Glomerular visceral epithelial cell (primary cell): ENCODE measurements around the gene G2E3.
A peak's percentile ranks its signal among the peaks of the same experiment; 100 is the strongest.
"Not testable (repeated sequence)": the region's sequence is repeated elsewhere in the genome, so short reads cannot be mapped to it uniquely, and the experiment has no call there.

Source experiments
- DNase-seq: peaks from one replicate; pipeline ENCODE4 v3.0.0-alpha.2; 2016; ENCODE audit errors: extremely low spot score

The G2E3 gene

GRCh38 chr14:30560581-30560980 lies 1.6 kb downstream of the G2E3 start:
- no peak for DNase-seq

- DNase-seq = no peak
Measured at GRCh38 chr14:30564235-30564867, 5.4 kb downstream of the G2E3 start.

- DNase-seq = no peak
Measured at GRCh38 chr14:30564868-30565248, 5.9 kb downstream of the G2E3 start.

- DNase-seq = peak; percentile 20
Measured at GRCh38 chr14:30569216-30569902, 10.4 kb downstream of the G2E3 start.

- DNase-seq = no peak
Measured at GRCh38 chr14:30569903-30570226, 10.9 kb downstream of the G2E3 start.

GRCh38 chr14:30572237-30572636 lies 13.3 kb downstream of the G2E3 start:
- DNase-seq = no peak

GRCh38 chr14:30572771-30573170 lies 13.8 kb downstream of the G2E3 start:
- DNase-seq = no peak

GRCh38 chr14:30573226-30573814 lies 14.4 kb downstream of the G2E3 start:
- peak; percentile 67 for DNase-seq

- DNase-seq = no peak
Measured at GRCh38 chr14:30573966-30574365, 15.0 kb downstream of the G2E3 start.

GRCh38 chr14:30574777-30575176 lies 15.8 kb downstream of the G2E3 start:
- DNase-seq = not testable (repeated sequence)

- DNase-seq = not testable (repeated sequence)
Measured at GRCh38 chr14:30576333-30576732, 17.4 kb downstream of the G2E3 start.

- DNase-seq = no peak
Measured at GRCh38 chr14:30580616-30581282, 21.8 kb downstream of the G2E3 start.

- no peak for DNase-seq
Measured at GRCh38 chr14:30581283-30581625, 22.3 kb downstream of the G2E3 start.

- DNase-seq = no peak
Measured at GRCh38 chr14:30582376-30582775, 23.4 kb downstream of the G2E3 start.

- DNase-seq = no peak
Measured at GRCh38 chr14:30584058-30584630, 25.2 kb downstream of the G2E3 start.

GRCh38 chr14:30585204-30585603 lies 26.2 kb downstream of the G2E3 start:
- no peak for DNase-seq

GRCh38 chr14:30587141-30587540 lies 28.2 kb downstream of the G2E3 start:
- no peak for DNase-seq

GRCh38 chr14:30588873-30589272 lies 29.9 kb downstream of the G2E3 start:
- no peak for DNase-seq

- no peak for DNase-seq
Measured at GRCh38 chr14:30596935-30597334, 38.0 kb downstream of the G2E3 start.

- no peak for DNase-seq
Measured at GRCh38 chr14:30597504-30597903, 38.5 kb downstream of the G2E3 start.

GRCh38 chr14:30600922-30601918 lies 42.3 kb downstream of the G2E3 start:
- no peak for DNase-seq
